HG03159 (cell line): ENCODE results near the gene COL2A1.

Experiments
- ATAC-seq: cut with Tn5 transposase; IDR thresholded peaks from one replicate; pipeline ENCODE4 v1.9.1; 2021; ENCODE audit warnings: mild to moderate bottlenecking, moderate library complexity; ENCODE audit not compliant: unreplicated experiment

The COL2A1 gene

DNA sequence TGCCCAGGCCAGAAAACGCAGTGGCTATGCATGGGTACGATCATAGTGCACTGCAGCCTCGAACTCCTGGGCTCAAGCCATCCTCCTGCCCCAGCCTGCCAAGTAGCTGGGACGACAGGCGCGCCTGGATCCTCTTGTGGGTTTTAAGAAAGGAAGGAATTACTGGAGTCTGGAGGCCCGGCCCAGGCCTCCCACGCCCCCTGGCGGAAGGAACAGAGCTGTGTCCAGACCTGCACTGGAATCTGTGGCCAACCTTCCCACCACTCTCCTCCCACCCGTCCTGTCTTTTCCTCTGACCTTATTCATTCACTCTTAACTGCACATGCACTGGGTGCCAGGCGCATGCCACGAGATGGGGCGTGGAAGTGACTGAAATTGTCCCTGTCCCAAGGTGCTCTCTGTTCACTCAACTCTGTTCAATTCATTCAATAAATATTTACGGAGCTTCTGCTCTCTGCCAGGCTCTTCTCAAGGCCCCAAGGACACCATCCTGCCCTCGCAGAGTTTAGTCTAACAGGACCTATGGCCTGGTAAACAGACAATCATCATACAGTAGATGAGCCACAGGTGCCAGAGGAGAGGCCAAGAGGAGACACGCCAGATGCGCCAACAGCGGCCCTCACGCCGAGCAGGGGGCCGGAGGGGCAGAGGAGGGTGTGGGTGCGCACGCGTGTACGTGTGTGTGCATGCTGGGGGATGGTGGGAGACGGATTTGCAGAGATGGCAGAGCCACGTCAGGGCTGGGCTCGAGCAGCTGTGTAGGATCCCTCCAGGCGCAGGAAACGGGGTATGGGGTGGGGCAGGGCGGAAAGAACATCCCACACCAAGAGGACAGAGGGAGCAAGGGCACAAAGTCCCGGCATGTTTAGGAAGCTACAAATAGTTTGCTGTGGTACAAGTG is 54.6 kb downstream of the COL2A1 start:
- no peak for ATAC-seq

DNA sequence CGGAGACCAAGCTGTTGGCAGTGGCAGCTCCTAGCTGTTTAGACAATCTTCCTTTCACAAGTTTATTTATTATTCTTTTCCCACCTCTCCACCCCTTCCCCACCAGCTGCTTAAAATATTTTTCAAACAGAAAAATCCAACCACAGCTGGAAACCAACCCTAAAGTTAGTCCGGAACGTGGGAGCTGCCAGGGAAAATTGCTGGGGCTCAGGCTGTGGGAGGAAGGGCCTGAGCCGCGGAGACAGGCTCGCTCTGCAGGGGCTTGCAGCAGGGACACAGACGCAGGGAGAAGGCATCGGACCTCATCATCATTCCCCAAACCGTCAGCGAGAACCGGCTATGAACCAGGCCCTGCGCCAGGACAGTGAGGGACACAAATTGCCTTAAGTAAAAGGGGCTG is 56.9 kb downstream of the COL2A1 start:
- no peak for ATAC-seq

DNA sequence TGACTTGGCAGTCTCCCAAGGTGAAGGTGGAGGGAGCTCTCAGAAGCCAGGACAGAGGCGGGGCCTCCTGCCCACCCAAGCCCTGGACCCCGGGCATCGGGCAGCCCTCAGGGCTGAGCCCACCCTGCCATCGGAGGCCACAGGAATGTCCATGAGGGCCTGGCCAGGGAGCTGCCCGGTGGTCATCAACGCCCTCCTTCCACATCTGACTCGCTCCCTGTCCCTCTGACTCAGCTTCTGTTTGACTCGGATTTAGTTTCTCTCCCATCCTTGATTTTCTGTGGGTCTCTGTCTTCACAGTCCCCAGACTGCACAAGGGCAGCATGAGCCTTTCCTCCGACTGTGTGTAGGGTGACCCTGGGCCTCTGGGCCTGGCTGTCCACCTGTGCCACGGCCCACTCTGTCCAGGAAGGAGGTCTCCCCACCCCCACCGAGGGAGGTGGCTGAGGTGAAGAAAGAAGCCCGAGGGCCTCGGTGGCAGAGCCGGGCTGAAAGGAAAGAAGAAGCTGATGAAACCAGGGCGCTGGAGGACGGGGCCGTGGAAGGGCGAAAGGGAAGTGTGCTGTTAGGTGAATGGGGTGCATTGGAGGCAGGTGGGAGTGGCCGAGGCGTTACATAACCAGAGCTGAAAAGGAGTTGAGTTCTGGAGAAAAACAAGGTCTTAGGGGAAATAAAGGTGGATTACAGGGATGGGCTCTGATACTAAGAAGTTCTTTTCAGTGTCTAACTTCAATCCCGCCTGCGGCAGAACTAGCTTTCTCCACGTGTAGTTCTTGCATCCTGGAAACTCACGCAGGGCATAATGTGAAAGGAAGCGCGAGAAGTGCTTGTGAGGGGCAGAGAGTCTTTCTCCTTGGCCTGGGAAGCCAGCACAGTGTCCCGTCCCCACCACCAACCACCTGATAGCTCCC is 57.6 kb downstream of the COL2A1 start:
- ATAC-seq: no peak

DNA sequence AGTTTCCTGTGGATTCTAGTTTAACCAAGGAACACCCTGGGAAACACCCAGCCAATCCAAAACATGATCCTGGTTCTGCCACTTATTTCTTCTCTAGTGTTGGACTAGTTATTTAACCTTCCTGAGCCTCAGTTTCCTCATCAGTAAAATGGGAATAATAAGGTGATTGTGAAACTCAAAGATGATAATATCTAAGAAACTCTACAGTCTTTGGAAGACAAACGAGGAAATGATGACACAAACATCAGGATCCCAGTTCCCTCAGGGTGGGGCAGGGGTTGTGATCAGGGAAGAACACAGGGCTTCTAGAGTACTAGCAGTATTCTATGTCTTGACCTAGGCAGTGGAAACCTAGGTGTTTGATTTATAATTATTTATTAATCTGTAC is 58.9 kb downstream of the COL2A1 start:
- ATAC-seq: no peak

DNA sequence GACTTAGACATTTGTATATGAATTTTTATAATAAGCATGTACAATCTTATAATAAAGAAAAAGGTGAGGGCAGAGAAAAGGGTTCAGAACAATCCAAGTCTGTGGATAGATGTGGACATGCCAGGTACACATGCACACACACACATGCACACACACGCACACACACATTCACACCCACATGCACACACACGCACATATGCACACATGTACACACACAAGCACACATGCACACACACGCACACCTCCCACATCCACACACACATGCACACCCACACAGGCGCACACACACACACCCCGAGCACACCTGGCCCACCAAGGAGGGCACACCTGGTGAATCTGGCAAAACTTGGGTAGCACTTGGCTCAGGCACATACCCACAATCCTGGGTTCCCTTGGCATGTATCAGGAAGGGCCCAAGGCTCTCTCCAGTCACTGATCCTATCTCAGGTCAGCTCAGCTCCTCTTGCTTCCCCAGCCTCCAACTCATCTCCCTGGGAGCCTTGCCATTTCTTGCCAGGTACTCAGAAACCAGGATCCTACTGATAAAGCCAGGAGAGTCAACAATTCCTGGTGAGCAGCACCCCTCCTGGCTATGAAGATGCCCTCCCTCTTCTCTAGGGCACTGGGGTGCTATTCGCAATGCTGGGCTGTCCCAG is 59.5 kb downstream of the COL2A1 start:
- ATAC-seq: no peak

DNA sequence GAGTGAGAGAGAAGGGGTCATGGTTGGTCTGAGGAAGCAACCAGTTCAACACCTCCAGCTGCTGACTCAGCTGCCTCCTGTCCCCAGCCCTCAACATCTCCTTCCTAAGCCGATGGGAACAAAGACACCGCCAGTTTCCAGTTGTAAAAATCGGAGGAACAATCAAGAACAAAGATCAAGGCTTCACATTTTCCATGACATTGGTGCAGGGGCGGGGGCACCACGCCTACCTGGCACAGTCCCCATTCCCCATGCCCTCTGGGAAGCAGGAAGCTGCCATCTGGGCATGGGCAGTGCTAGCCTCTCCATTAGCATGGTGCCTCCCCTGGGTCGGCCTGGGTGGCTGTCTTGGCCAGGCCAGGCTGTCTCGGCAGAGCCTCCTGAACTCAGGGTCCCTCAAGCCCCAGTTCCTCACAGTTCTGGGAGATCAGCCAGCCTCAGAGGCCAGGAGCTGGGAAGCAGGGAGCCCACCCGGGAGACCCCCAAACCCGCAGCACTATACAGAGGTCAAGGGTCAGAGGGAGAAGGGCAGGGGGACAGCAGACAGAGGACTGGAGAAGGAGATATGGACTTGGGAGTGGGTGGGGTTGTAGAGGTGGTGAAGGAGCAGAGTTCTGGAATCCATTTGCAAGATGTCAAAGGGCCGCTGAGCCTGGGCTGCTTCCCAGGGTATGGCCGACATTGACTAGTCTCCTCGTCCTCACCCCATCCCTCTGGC is 60.5 kb downstream of the COL2A1 start:
- ATAC-seq: no peak

DNA sequence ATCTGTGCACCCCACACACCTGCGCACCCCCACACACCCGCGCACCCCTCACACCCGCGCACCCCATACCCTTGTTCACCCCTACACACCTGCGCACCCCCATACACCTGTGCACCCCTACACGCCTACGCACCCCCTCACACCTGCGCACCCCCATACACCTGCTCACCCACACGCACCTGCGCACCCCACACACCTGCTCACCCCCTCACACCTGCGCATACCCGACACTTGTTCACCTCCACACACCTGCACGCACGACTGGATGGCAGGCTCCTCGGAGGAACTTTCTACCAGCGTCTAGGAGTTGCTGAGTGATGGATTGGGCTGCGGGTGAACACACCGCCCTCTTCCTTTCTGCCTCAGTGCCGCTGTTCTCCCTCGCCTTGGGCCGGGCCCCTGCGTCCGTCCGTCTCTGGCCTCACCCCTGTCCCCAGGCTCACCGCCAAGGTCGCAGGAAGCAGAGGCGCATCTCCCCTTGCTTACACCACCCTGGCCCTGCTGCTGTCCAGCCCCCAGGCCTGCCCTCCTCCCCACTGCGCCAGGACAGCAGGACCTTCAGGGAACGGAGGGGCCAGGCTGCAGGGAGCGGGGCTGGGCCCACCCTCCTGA is 61.6 kb downstream of the COL2A1 start:
- no peak for ATAC-seq

DNA sequence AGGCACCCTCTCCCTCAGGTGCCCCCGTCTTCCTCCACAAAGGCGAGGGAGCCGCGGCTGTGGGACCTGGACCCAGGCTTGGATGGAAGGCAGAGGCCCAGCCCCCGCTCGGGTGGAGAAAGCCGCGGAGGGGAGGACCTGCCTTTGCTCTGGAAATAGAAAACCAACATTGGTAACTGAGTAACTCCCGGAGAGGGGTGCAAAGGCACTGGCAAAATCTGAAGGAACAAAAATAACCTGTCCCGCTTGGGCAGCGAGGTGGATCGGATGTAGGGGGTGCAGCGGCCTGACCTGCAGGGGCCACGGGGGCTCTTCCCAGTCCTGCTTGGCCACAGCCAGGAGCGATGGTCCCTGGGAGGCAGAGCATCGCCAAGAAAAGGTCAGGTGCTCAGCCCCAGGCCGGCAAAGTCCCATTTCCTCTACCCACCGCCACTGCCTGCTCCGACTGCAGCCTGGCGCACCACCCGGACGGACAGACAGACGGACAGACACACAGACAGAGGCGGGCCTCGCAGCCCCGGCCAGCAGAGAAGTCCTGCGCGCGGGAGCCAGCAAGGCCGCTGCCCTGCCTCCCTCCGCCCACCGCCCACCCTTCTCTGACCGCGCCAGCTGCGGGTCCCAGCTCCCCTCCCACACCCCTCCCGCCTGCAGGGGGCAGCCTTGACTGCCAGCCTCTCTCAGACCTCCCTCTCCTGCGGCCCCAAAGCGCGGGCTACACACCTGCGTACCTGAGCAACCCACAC is 62.2 kb downstream of the COL2A1 start:
- ATAC-seq: no peak

DNA sequence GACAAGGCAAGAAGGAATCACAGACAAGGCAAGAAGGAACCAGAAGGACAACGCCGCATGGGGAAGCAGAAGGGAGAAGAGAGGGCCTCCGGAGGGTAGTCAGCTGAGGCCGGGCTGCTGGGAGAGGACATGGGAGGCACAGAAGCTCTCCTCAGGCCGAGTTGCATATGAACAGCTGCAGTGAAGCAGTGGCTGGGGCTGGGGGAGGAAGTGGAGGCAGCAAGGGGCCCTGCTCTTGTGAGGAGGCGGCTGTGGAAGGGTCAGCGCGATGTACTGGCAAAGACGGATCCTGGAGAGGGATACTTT is 62.8 kb downstream of the COL2A1 start:
- no peak for ATAC-seq

DNA sequence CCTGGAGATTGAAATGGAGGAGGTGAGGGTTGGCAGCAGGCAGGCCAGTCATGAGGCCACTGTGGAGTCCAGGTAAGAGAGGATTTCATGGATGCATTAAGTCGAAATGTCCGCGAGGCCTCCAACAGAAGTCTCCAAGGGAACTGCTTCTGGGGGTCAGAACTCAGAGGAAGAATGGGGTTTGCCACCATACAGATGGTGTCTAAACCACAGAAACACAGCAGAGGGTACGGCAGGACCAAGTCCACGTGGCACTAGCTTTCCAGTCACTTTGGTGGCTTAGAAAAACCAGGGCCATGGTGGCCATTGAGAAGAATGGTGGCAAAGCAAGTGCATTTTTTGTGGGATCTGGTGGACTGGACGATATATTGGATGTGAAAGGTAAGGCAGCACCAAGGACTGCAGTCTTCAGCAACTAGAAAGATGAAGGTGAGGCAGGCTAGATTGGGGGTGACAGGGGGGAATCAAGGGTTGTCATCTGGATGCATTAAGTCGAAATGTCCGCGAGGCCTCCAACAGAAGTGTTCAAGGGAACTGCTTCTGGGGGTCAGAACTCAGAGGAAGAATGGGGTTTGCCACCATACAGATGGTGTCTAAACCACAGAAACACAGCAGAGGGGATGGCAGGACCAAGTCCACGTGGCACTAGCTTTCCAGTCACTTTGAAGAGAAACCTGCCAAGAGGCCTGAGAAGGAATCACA is 63.4 kb downstream of the COL2A1 start:
- no peak for ATAC-seq

DNA sequence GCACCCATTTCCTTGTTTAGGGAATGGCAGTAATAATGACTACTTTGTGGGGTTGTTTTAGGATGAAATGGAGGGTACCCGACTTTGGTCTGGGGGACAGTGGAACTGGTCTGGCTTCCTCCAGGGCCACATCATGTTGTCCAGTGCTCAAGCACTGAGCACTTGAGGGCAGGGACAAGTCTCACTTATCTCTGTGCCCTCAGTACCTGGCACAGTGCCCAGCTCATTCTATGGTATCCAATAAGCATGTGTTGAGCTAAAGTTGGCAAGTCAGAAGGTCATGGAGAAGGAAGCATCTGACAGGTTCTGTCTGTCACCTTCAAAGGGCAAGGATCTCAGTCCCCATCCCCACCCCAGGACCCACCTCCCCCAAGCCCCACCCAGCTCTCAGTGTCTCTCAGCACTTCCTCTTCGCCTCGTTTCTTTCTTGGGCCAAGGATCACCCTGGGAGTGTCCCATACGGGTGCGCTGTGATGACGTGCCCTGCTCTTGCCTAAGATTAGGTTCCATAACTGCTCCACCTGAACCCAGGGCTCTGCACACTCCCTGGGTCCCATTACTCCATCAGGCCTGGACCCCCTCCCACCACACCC is 65.2 kb downstream of the COL2A1 start:
- ATAC-seq: no peak

DNA sequence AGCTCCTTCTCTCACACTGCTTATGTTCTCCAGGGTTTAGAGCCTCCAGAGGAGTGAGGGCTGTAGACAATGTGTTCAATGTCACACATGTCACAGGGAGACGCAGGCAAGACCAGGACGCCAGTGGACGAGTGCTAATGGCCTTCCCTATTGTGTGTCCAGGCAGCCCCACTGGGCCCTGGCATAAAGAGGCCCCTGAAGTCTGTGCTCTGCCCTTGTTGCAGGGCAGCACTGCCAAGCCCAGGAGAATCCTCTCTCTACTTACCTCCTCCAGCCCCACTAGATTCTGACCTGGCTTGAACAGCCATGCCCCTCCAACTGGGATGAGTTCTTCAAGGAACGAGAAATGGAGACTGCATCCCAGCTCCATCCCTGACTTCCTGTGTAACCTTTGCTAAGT is 65.7 kb downstream of the COL2A1 start:
- no peak for ATAC-seq

DNA sequence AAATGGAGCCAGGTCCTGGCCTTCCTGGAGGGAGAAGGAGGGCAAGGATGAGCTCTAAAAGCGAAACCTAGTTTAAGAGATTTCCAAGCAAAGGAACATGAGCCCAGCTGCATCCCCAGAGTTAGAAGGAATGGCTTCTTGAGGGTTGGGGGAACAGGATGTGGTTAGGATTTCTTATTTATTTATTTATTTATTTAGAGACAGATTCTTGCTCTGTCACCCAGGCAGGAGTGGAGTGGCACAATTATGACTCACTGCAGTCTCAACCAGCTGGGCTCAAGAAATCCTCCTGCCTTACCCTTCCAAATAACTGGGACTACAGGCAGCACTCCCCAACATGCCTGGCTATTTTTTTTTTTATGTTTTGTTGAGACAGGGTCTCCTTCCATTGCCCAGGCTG is 66.2 kb downstream of the COL2A1 start:
- no peak for ATAC-seq

DNA sequence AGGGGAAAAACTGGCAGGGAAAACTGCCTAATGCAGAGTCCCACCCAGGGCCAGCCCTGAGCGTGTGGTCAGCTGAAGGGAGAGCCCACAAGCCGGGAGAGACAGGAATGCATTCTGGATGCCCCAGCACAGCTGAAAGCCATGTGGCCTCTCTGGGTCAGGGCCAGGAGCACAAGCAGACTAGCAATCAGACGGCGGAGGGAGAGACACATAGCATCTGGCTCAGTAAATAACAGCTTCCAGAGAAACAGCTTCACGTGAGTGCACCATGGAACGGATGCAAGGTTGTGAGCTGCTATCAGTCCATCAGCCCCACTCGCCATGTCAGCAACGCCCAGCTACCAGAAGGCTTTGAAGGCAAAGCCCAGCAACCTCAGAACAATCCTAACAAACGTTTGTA is 69.1 kb downstream of the COL2A1 start:
- no peak for ATAC-seq

DNA sequence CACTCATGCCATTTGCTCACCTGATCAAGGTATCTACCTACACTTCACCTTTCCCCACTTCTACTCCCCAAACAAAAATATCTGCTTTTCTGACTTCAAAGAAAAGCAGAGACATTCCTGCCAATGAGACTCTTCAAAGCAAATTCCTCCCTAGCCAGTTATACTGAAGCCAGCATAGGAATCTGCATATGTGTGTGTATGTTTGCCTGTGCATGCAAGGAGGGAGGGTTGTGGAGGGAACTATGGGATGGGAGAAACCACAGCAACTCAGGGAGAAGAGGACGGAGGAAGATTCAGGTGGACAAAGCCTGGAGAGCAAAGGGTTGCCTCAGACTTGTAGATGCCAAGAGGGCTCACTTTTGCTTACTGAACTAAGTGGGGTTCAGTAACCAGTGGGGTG is 73.1 kb downstream of the COL2A1 start:
- ATAC-seq: no peak

DNA sequence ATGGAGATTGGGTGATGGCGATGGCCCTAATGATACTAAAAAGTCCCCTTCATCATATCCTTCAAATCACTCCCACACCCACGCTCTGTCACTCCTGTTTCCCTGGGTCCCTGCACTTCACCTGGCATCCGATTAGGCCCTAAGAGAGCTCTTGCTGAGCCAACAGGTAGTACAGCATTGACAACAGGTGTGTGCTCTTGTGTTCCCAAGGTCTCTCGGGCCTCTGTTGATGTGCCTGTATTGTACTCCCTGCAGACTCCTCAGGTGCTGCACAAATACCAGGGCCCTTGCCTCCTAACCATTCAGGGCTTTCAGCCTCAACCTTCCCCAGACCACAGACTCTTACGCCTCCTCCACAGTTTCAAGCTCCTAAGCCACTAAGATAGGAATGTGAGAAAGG is 73.6 kb downstream of the COL2A1 start:
- no peak for ATAC-seq

DNA sequence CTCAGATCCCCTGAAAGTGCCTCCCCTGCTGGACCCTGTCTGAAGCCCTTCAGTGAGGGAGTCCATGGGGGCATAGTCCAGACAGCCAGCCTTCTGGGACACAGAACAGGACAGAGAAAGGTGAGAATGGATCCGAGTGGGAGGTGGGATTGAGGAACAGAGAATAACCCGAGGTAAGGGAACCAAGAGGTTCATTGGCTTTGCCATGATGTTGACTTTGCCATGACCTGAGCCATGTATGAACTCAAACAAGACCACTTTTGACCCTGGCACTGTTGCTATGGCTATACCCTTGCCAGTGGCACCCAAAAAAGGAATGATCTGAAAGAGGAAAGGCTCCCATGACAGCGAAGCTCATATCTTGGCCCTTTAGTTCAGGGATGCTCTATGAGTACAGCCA is 76.9 kb downstream of the COL2A1 start:
- no peak for ATAC-seq
